Measurements from ENCODE around the gene LSM3.

- no peak for TF ChIP-seq CTCF (IDR thresholded peaks at IDR 0.05)
- no peak for TF ChIP-seq POLR2A (IDR thresholded peaks at IDR 0.05)
- no peak for TF ChIP-seq POLR2AphosphoS5 (IDR thresholded peaks at IDR 0.05)
Observed at GRCh38 chr3:14159426-14159825, 19.2 kb upstream of the LSM3 start.

Measured in gastroesophageal sphincter (tissue), 3 donors.